ENCODE results near the gene SUPT20HL2. TPM values are rescaled to one million over a fixed set of nuclear protein-coding genes. Genes with fewer than 3 reads are reported as not detected.

The SUPT20HL2 gene
- 0.22 TPM in 1 of 2 replicates, not detected in the other for total RNA-seq

DNA sequence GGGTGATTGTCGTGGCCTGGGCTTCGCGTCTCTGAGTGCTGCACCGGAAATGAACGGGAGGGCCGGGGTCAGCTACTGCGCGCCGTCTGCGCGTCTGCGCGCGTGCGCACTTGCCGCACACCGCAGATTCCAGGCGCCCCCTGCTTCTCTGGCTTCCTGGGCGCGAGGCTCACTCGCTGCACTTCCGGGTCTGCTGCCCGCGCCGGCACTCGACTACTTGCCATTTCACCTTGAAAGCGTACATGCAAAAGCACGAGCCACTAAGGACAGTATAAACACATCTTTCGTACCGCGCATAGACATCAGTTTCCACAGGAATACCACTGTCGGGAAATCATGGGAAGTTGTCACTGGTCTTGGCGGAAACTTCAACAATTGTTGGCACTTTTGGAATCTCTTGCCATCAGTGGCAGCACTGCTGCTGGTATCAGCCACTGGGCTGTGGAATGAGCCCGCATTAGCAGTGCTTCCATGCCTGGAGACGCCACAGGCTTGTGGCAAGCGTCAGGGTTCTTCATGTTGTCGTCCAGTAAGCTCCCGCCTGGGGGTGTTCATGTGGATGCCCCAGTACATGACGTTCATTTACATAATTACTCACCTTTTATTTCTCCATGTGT lies at the start of gene SUPT20HL2:
Gene SUPT20HL2, minus strand, starts transcription at position 51 of the 617 bp plus-strand sequence. CDS start 754 bp downstream, outside the sequence.

DNA sequence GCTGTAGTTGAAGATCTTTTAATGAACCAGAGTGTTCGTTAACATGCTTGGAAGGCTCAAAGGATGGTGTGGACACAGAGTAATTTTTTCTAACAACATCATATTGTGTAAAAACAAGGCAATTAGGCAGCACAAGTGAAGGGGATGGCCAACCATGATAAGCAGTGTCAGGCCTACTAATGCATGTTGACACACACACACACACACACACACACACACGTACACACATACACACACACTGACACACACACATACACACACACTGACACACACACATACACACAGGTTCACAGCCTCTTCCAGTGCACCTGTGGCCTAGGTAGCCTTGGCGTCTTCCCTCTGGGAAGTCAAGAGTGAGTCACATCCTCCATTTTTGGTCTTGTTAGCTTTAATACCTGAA lies 46.4 kb upstream of the SUPT20HL2 start, which contains the start of gene SUPT20HL1:
Gene SUPT20HL1, plus strand, starts transcription at position 368 of the 400 bp plus-strand sequence. CDS start 2,122 bp downstream, outside the sequence.

Other genes starting within 250 kb of the SUPT20HL2 start
- 78.6 and 91.0 TPM in 2 replicates for gene ZFX, start 164.3 kb downstream of the SUPT20HL2 start, total RNA-seq
- 0.11 and 0.12 TPM in 2 replicates for gene SUPT20HL1, start 46.6 kb upstream of the SUPT20HL2 start, total RNA-seq
- gene PDK3, start 151.2 kb upstream of the SUPT20HL2 start, total RNA-seq = 11.4 and 12.6 TPM in 2 replicates

Data from uterine smooth muscle cell (primary cell).